ENCODE results near the gene CNTROB.
"Not testable (repeated sequence)": the region's sequence is repeated elsewhere in the genome, so short reads cannot be mapped to it uniquely, and the experiment has no call there.

The CNTROB gene

DNA sequence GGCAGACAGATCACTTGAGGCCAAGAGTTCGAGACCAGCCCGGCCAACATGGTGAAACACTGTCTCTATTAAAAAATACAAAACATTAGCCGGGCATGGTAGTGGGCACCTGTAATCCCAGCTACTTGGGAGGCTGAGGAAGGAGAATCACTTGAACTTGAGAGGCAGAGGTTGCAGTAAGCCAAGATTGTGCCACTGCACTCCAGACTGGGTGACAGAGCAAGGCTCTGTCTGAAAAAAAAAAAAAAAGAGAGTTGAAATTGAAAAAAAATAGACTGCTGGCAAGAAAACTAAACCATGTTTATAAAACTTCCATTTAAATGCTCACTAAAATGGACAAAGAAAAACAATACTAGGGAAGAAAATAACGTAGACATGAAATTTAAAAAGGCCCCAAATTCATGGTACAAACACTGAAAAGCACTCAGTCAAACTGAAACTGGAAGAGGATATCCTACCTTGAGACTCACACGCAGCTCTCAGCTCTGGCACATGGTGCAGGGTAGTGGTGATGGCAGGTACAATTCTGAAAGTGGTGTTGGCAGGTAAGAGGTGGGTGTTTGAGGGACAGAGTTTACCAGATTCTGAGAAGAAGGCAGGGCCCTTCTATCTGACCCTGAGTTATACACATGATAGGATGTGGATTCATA, 19.3 kb downstream of the CNTROB start:
- no peaks in the 10 kb centered on the region for H3K27me3 ChIP-seq (ENCODE audit: control insufficient read depth, insufficient read depth, low read length)
- H3K36me3 ChIP-seq (ENCODE audit: control insufficient read depth, insufficient read depth, low read length) = peaks cover 4% of the 10 kb centered on the region
- no peaks in the 10 kb centered on the region for H3K9me3 ChIP-seq (ENCODE audit: control insufficient read depth, insufficient read depth, low read length)
- no peak overlapping the region for H3K9ac ChIP-seq (ENCODE audit: low read depth, low read length)
- no peaks in the 10 kb centered on the region for H3K4me1 ChIP-seq (ENCODE audit: control insufficient read depth, insufficient read depth, low read length)
- no peak overlapping the region for H3K4me3 ChIP-seq (ENCODE audit: low read depth, low read length)

DNA sequence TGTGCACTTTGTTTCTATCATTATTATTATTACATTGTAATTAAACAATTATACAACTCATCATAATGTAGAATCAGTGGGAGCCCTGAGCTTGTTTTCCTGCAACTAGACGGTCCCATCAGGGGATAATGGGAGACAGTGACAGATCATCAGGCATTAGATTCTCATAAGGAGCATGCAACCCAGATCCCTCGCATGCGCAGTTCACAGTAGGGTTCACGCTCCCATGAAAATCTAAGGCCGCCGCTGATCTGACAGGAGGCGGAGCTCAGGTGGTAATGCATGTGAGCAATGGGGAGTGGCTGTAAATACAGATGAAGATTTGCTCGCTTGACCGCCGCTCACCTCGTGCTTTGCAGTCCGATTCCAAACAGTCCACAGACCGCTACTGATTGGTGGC, 21.3 kb downstream of the CNTROB start:
- not testable (repeated sequence) for H3K27me3 ChIP-seq (ENCODE audit: control insufficient read depth, insufficient read depth, low read length); H3K4me1 ChIP-seq (ENCODE audit: control insufficient read depth, insufficient read depth, low read length); H3K4me3 ChIP-seq (ENCODE audit: low read depth, low read length); H3K36me3 ChIP-seq (ENCODE audit: control insufficient read depth, insufficient read depth, low read length); H3K9ac ChIP-seq (ENCODE audit: low read depth, low read length); H3K9me3 ChIP-seq (ENCODE audit: control insufficient read depth, insufficient read depth, low read length)

DNA sequence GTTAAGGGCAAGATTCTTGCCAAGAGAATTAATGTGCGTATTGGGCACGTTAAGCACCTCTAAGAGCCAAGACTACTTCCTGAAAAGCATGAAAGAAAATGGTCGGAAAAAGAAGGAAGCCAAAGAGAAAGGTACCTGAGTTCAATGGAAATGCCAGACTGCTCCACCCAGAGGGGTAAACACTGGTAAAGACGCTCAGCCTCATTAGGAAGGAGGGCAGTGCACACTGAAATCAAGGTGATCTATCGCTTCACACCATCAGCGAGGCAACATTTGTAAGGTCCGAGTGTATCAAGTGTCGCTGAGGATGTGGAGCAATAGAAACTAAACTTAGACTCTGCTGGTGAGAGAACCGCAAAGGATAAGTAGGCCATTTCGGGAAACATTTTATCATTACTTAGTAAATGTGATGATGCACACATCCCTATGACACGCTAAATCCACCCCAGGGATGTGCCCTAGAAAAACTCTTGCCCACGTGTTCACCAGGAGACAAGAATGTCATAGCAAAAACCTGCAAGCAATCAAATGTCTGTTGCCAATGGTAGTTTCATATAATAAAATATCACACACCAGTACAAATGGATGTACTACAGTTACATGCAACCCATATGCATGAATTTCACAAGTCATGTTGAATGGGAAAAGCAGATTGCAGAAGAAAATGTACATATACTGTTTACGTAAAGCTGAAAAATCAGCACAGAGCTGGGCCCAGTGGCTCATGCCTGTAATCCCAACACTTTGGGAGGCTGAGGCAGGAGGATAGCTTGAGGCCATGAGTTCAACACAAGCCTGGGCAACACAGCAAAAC, 23.6 kb downstream of the CNTROB start:
- no peak overlapping the region for H3K4me3 ChIP-seq (ENCODE audit: low read depth, low read length)
- no peaks in the 10 kb centered on the region for H3K4me1 ChIP-seq (ENCODE audit: control insufficient read depth, insufficient read depth, low read length)
- H3K27me3 ChIP-seq (ENCODE audit: control insufficient read depth, insufficient read depth, low read length) = no peaks in the 10 kb centered on the region
- no peak overlapping the region for H3K9ac ChIP-seq (ENCODE audit: low read depth, low read length)
- no peaks in the 10 kb centered on the region for H3K36me3 ChIP-seq (ENCODE audit: control insufficient read depth, insufficient read depth, low read length)
- H3K9me3 ChIP-seq (ENCODE audit: control insufficient read depth, insufficient read depth, low read length) = no peaks in the 10 kb centered on the region

DNA sequence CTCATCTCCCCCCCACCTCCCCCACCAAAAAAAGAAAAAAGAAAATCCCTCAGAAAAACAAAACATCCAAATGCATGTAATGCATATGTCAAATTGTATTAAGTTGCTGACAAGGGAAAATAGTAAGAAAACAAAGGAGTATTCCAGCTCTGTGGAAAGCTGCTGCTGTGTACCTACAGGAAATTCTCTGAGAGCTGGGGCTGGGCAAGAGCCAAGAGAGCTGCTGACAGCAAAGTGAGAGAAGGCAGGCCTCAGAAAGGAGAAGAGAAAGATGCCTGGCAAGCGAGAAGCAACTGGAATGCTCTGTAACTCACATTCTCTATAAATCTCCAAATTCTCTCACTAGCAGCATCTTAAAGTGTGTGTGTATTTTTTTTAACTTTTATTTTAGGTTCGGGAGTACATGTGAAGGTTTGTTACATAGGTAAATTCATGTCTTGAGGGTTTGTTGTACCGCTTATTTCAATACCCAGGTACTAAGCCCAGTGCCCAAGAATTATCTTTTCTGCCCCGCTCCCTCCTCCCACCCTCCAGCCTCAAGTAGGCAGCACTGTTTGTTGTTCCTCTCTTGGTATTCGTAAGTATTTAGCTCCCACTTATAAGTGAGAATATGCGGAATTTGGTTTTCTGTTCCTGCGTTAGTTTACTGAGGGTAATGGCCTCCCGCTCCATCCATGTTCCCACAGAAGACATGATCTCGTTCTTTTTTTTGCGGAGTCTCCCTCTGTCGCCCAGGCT, 24.4 kb downstream of the CNTROB start:
- H3K9me3 ChIP-seq (ENCODE audit: control insufficient read depth, insufficient read depth, low read length) = no peaks in the 10 kb centered on the region
- H3K4me1 ChIP-seq (ENCODE audit: control insufficient read depth, insufficient read depth, low read length) = no peaks in the 10 kb centered on the region
- no peak overlapping the region for H3K9ac ChIP-seq (ENCODE audit: low read depth, low read length)
- no peaks in the 10 kb centered on the region for H3K27me3 ChIP-seq (ENCODE audit: control insufficient read depth, insufficient read depth, low read length)
- no peak overlapping the region for H3K4me3 ChIP-seq (ENCODE audit: low read depth, low read length)
- no peaks in the 10 kb centered on the region for H3K36me3 ChIP-seq (ENCODE audit: control insufficient read depth, insufficient read depth, low read length)

DNA sequence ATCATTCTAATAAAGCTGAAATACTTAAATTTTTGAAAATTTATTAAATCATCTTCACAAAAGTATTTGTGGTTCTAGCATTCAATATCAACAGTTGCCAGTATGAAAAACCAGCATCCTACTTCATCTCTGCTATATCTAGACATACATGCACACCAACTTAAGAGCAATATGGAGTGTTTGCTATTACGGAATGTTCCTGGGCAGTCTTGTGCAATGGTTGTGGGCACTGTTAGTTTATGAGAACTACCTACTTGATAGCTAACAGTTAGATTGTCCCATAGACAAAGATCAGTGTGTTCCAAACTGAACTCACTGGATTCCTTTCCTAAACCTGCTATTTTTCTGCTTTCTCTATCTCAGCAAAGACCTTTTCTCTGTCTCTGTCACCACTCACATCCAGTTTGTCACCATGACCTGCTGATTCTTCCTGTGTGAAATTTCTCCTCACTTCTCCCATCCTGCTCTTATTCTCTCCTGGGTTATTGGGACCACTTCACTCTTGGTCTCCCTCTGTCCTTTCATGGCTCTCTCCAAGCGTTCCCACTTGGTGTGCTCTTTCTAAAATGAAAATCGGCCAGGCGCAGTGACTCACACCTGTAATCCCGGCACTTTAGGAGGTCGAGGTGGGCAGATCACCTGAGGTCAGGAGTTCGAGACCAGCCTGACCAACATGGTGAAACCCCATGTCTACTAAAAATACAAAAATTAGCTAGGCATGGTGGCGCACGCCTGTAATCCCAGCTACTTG, 27.7 kb downstream of the CNTROB start:
- Histone ChIP-seq H3K9me3 (ENCODE audit: control insufficient read depth, insufficient read depth, low read length) (no peaks in the 10 kb centered on the region), H3K27me3 (ENCODE audit: control insufficient read depth, insufficient read depth, low read length) (no peaks in the 10 kb centered on the region), H3K4me1 (ENCODE audit: control insufficient read depth, insufficient read depth, low read length) (no peaks in the 10 kb centered on the region), H3K36me3 (ENCODE audit: control insufficient read depth, insufficient read depth, low read length) (no peaks in the 10 kb centered on the region), H3K9ac (ENCODE audit: low read depth, low read length) (no peak overlapping the region), H3K4me3 (ENCODE audit: low read depth, low read length) (no peak overlapping the region)

DNA sequence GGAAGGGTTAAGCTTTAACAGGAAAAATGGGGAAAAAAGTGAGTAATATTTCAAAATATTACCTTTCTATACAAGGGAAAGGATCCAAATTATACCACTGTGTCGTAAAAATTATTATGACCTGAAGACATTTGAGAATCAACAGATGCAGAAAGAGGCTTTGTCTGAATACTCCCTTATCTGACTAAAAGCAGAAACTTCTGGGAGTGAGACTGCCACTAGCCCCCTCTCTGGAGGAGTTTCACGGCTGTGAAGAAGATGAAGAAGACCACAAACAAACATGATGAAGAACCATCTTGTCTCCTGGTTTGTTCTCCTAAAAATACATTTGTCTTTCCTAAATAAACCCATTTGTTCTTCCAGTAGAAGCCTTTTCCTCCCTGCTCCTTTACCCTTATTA, 29.4 kb downstream of the CNTROB start:
- Histone ChIP-seq H3K4me1 (ENCODE audit: control insufficient read depth, insufficient read depth, low read length) (no peaks in the 10 kb centered on the region), H3K4me3 (ENCODE audit: low read depth, low read length) (no peak overlapping the region), H3K9me3 (ENCODE audit: control insufficient read depth, insufficient read depth, low read length) (no peaks in the 10 kb centered on the region), H3K27me3 (ENCODE audit: control insufficient read depth, insufficient read depth, low read length) (no peaks in the 10 kb centered on the region), H3K36me3 (ENCODE audit: control insufficient read depth, insufficient read depth, low read length) (no peaks in the 10 kb centered on the region), H3K9ac (ENCODE audit: low read depth, low read length) (no peak overlapping the region)

DNA sequence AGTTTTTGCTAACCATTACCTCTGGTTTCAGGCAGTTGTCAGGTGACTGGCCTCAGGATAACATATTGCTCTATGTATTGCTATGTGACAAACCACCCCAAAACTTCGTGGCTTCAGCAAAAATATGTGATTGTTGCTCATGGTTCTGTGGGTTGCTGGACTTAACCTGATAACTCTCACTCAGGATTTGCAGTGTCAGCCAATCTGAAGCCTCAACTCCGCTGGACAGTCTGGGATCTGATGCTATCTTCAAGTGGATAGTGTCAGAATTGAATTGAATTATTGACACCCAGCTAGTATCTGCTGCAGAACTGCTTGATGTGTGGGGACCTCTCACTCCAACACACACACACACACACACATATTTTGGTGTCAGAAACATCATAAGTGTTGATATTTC, 35.7 kb downstream of the CNTROB start:
- no peaks in the 10 kb centered on the region for H3K4me1 ChIP-seq (ENCODE audit: control insufficient read depth, insufficient read depth, low read length)
- no peaks in the 10 kb centered on the region for H3K27me3 ChIP-seq (ENCODE audit: control insufficient read depth, insufficient read depth, low read length)
- no peaks in the 10 kb centered on the region for H3K36me3 ChIP-seq (ENCODE audit: control insufficient read depth, insufficient read depth, low read length)
- no peak overlapping the region for H3K4me3 ChIP-seq (ENCODE audit: low read depth, low read length)
- H3K9me3 ChIP-seq (ENCODE audit: control insufficient read depth, insufficient read depth, low read length) = no peaks in the 10 kb centered on the region
- H3K9ac ChIP-seq (ENCODE audit: low read depth, low read length) = no peak overlapping the region

DNA sequence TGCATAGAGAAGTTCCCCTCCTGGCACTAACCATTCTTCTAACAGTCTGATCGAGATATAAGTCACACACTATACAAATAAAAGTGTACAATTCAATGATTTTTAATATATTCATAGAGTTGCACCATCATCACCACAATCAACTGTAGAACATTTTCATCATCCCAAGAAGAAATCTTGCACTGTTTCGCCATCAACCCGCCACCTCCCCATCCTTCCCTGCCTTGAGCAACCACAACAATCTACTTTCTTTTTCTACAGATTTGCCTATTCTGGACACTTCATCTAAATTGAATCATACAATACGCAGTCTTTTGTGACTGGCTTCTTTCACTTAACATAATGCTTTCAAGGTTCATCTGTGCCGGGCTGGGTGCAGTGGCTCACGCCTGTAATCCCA, 37.4 kb downstream of the CNTROB start:
- H3K9ac ChIP-seq (ENCODE audit: low read depth, low read length) = no peak overlapping the region
- H3K4me1 ChIP-seq (ENCODE audit: control insufficient read depth, insufficient read depth, low read length) = no peaks in the 10 kb centered on the region
- no peaks in the 10 kb centered on the region for H3K36me3 ChIP-seq (ENCODE audit: control insufficient read depth, insufficient read depth, low read length)
- H3K9me3 ChIP-seq (ENCODE audit: control insufficient read depth, insufficient read depth, low read length) = no peaks in the 10 kb centered on the region
- H3K4me3 ChIP-seq (ENCODE audit: low read depth, low read length) = no peak overlapping the region
- no peaks in the 10 kb centered on the region for H3K27me3 ChIP-seq (ENCODE audit: control insufficient read depth, insufficient read depth, low read length)

DNA sequence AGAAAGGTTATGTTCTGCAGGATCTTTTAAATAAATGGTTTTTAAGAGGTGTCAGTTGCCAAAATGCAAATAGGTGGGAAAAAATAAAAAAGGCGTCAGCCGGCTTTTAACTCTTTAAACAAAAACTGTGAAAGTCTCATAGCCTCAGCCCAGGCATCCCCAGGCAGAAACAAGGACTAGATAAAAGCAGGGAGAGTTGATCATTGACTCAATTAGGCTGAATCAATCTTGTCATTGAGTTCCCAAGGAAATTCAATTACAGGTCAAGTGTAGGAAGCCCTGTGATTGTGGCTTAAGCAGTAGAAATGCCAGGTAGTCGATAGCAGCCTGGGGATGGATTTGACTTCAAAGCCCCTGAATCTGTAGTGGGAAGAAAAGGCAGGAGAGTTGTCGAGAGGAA, 39.6 kb downstream of the CNTROB start:
- no peak overlapping the region for H3K9ac ChIP-seq (ENCODE audit: low read depth, low read length)
- H3K36me3 ChIP-seq (ENCODE audit: control insufficient read depth, insufficient read depth, low read length) = no peaks in the 10 kb centered on the region
- H3K9me3 ChIP-seq (ENCODE audit: control insufficient read depth, insufficient read depth, low read length) = no peaks in the 10 kb centered on the region
- no peaks in the 10 kb centered on the region for H3K4me1 ChIP-seq (ENCODE audit: control insufficient read depth, insufficient read depth, low read length)
- H3K27me3 ChIP-seq (ENCODE audit: control insufficient read depth, insufficient read depth, low read length) = no peaks in the 10 kb centered on the region
- no peak overlapping the region for H3K4me3 ChIP-seq (ENCODE audit: low read depth, low read length)

DNA sequence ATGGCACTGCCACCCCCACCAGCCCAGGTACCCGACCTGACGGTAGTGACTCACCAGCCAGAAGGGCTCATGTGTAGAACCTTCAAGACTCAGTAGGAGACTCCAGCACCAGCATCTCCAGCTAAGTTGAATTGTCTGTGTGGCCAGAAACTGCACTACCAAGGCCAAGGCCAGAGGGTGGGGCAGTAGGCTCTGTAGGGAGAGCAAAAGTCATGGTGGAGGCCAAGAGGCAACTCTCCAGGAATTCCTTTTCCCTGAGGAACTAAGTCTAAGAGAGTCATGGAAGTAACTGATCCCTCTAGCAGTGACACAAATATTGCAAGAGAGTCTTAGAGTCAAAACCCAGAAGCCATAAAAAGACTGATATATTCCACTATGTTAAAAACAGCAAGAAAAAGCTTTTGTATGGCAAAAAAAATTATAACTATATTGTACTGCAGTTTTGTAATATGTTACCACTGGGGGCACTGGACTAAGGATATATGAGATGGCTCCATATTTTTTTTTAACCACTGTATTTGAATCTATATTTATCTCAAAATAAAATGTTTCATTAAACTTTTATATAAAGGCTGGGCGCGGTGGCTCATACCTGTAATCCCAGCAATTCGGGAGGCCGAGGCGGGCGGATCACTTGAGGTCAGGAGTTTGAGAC, 40.3 kb downstream of the CNTROB start:
- no peaks in the 10 kb centered on the region for H3K36me3 ChIP-seq (ENCODE audit: control insufficient read depth, insufficient read depth, low read length)
- no peaks in the 10 kb centered on the region for H3K9me3 ChIP-seq (ENCODE audit: control insufficient read depth, insufficient read depth, low read length)
- no peaks in the 10 kb centered on the region for H3K4me1 ChIP-seq (ENCODE audit: control insufficient read depth, insufficient read depth, low read length)
- H3K27me3 ChIP-seq (ENCODE audit: control insufficient read depth, insufficient read depth, low read length) = no peaks in the 10 kb centered on the region
- no peak overlapping the region for H3K4me3 ChIP-seq (ENCODE audit: low read depth, low read length)
- H3K9ac ChIP-seq (ENCODE audit: low read depth, low read length) = no peak overlapping the region

DNA sequence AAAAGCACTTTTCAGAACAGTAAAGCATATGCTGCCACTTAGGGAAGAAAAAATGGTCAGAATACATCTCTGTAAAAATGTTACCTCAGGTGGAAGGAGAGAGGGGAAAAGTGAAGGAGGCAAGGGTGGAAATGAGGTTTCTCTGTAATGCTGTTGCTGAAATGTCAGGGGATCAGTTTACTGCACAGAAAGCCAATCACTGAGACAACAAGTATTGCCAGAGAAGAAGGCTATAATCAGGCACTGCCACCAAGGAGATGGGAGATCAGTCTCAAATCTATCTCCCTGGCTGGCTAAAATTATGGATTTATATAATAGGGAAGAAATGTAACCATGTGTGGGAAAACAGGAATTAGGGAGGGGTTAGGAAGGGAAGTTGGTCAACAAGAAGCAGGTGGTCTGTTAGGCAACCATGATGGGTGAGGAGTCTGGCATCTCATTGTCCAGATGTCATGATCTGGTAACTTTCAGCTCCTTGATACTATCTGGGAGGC, 42.7 kb downstream of the CNTROB start:
- H3K4me1 ChIP-seq (ENCODE audit: control insufficient read depth, insufficient read depth, low read length) = no peaks in the 10 kb centered on the region
- no peak overlapping the region for H3K4me3 ChIP-seq (ENCODE audit: low read depth, low read length)
- no peaks in the 10 kb centered on the region for H3K9me3 ChIP-seq (ENCODE audit: control insufficient read depth, insufficient read depth, low read length)
- no peaks in the 10 kb centered on the region for H3K36me3 ChIP-seq (ENCODE audit: control insufficient read depth, insufficient read depth, low read length)
- H3K9ac ChIP-seq (ENCODE audit: low read depth, low read length) = no peak overlapping the region
- no peaks in the 10 kb centered on the region for H3K27me3 ChIP-seq (ENCODE audit: control insufficient read depth, insufficient read depth, low read length)

All from iPS-15b (cell line).